Measurements from ENCODE around the gene CD44.

CD44 gene

DNA sequence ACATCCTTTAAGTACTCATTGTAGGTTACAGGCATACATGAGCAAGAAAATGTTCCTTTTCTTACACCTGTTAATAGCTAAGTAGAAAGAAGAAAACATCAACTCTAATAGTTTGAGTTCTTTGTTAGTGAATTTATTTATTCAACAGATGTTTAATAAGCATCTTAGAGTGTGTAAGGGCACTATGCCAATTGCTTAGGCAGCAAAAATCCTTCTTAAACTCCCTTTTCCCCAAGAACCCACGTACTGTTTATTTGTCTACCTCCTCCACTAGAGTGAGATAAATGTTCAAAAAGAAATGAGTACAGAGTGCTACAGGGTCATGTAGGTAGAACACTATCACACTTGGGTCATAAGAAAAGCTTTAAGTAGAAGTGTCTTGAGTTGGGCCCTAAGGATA is 131.4 kb downstream of the CD44 start:
- no peak for DNase-seq

DNA sequence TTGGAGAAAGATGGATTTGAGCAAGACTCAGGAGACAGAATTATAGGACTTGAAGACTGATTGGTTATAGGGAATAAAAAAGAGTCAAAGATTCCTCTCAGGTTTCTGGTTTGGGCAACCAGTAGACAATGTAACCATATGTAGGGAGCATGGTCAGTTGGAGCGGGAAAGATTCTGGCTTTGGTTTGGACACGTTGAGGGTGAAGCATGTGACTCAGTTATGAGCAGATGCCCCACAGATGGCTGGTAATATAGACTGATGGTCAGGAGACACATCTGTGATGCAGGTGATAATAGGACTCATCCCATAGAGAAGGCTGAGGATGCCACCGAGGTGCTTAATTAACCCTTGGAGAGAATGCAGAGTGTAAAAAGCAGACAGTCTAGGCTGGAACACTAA is 132.1 kb downstream of the CD44 start:
- no peak for DNase-seq

DNA sequence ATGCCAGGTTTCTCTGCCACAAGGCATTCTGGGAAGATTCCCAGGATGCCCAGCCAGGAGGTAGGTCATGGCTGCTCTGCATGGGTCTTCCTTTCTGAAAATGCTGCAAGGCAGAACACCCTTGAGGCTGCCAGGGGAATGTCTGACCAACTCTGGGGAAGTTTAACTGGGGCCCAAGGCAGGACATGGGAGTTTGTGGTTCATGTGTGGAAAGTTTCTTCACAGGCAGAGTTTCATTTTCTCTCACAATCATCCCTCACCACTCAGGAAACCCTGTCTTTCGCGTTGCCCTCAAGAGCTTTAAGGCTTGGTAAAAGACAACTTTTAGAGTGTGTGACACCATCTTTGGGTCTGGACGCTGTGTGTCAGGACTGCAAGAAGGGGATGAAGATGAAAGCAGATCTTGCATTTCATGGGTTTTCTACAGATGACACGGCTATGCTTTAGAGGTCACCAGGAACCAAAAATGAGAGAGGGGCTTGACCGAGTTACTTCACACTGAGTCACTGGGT is 133.5 kb downstream of the CD44 start:
- peak; percentile 55 for DNase-seq

DNA sequence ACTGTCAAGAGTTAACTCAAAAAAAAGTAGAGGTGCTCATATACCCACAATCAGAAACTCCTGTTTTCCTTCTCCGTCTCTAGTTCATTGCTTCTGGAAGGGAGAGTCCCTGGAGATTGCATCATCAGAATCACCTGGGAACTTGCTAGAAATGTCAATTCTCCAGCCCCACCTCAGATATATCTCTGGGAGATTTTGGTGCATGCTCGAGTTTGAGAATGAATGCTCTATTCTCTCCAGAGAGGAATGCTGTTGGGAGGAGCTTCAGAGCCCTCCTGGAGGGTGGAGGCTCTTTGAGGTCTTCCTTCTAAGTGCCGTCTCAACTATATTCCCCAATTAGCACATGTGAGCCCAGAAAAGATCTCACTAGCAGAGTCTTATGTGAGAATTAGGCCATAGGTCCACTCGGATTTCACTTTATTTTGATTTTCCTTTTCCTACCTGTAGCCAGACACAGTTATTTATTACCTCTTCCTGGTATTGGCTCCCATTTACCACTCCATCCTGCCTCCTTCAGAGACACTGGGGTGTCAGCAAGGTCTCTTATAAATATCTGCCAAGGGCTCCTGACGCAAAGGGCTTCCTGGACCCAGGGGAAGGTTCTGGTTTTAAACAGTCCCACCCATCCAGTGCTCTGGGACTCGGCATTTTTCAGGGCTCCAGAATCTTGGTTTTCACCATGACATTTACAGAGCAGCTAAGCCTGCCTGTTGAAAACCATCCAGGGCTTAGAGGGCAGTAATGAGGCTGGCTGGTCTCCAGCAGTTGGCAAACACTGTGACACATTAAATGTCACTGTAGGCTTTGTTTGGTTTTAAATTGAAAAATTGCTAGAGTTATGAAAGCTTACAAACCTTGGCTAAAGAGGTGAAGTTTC is 136.2 kb downstream of the CD44 start:
- DNase-seq, result peak; percentile 16

DNA sequence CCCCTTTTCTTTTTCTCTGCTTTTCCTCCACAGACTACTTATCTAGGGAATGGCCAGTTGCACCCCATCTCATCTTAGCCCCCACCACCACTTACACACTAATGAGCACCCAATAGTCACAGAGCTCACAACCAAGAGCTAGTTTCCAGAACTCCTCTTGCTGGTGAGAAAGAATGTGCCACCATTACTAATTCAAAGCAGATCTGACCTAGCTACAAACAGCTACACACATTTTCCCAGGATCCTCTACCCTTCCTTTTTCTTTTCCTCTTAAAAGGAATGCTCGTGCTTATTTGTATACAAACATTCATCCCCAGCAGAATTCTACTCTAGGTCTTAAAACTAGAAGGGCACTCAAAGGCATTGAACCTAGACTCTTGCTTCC is 136.8 kb downstream of the CD44 start:
- DNase-seq, result no peak

DNA sequence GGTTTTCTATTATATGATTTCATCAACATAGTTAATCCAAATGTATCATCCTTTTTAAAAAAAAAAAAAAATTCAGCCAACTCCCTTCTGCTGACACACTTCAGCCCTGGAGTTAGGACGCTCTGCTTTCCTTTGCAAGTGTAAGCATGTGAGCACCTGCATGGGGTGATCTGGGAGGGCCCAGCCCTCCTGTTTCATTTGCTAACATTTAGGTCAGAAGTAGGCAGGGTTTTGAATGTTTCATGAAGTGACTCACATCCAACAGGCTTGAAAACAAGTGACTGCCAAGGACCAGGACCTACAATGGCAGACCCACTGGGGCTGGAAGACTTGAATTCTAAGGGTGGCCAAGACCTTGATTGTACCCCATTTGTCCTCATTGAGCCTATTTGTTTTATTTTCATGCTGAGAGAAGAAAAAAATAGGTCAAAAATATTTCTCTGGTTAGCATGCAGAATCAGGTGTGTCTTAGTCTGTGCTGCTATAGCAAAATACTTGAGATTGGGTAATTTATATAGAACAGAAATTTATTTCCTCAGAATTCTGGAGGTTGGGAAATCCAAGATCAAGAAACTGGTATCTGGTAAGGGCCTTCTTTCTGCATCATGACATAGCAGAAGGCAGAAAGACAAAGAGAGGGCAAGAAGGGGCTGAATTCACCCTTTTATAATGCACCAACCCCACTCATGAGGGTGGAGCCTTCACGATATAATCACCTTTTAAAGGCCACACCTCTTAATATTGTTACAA is 137.6 kb downstream of the CD44 start:
- peak; percentile 45 for DNase-seq

DNA sequence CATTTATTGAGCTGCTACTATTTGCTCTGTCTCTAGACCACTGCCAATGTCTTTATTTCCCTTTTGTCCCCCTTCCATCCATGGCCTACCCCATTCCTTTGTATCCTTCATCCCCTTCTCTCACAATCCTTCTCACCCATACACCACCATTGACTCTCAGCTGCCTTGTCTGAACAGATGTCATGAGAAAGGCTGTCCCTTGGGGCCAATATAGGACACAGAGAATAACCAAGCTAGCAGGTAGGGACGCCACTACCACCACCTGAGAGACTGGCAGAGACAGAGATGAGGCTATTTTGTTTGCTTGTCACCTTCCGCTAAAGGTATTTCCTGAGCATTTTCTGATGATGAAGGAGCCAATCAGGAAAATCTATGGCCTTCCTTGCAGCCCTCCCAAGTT is 138.9 kb downstream of the CD44 start:
- DNase-seq, result no peak

DNA sequence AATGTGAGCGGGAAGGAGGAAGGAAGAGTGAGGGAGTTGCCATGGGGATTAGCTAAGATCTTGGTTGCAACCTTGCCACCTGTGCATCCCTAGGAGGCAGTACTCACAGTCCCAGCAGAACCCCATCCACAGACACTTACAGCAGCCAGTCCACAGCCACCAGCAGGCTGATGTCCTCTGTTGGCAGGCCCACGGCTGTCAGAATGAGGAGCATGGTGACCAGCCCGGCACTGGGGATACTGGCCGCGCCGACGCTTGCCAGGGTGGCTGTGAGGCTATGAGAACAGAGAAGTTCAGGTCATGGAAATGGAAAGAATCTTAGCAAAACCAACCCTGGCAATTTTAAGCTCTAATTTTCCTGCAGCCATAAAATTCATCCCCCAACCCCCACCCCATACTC is 141.8 kb downstream of the CD44 start:
- no peak for DNase-seq

DNA sequence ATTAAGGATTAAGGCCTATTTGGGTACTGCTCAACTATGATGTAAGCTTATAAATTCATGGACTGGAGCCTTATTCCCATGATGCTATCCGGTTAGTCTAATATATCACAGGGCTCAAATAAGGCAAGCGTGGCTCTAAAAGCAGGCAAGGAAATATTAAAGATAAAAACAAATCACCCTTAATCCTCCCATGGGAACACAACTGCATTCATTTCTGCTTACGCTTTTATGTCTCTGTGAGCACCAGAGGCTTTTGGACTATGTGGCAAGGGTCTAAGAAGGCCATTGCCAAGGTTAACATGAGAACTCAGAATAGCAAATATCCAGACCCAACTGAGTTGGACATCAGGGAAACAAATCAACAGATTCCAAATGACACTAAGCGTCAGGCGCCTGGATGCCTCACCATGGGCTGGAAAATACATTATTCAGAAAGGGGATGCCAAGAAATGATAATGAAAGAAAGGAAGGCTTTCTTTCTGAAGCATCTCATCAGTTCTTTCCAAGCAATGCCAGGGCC is 142.3 kb downstream of the CD44 start:
- no peak for DNase-seq
